A549 (cell line): ENCODE measurements around the gene L3MBTL2. TPM values are rescaled to one million over a fixed set of nuclear protein-coding genes. Genes with fewer than 3 reads are reported as not detected.

ENCODE experiments used
- ATAC-seq, 2 experiments: fragments of 200-7000 bp in 1 of 2; fragments of >200 bp in 1 of 2; cut with Nextera tagmentation in 1 of 2; cut with Tn5 transposase in 1 of 2; 3 replicates each; pipeline versions ENCODE4 v1.8.0 to v1.9.1; 2018 to 2020; ENCODE audit warnings: mild to moderate bottlenecking in 1 of 2, moderate library complexity in 1 of 2
- CTCF ChIA-PET: fragments of 300-600 bp; sonication (Branson Sonifier 250); formaldehyde crosslinking; extraction: SDS; loops from one replicate; lab custom pipeline; 2021; ENCODE audit warnings: antibody characterized with exemption, inconsistent platforms; lab: Yijun Ruan, JAX
- POLR2A ChIA-PET: fragments of 350-600 bp; formaldehyde crosslinking; extraction: SDS; loops from one replicate; lab custom pipeline; 2021; ENCODE audit warnings: antibody characterized with exemption, inconsistent platforms; lab: Yijun Ruan, JAX
- DNase-seq, 2 experiments: peaks; one replicate each; pipeline versions ENCODE4 v3.0.0 to v3.0.0-alpha.2; 2011 to 2016; ENCODE audit warnings: low read depth in 1 of 2, low spot score in 1 of 2
- FAIRE-seq: peaks from 2 replicates; lab custom pipeline; 2011; peaks lifted over from hg19 to GRCh38; lab: Jason Lieb, UNC
- H3K27ac ChIP-seq, 2 experiments: fragments of >200 bp; sonication (Bioruptor Twin); formaldehyde crosslinking; 3 replicates each; pipeline ENCODE4 v1.5.1; 2016 to 2017
- H3K4me1 ChIP-seq: fragments of >200 bp; sonication (Bioruptor Twin); formaldehyde crosslinking; 3 replicates; pipeline ENCODE4 v1.6.1; 2016
- H3K4me2 ChIP-seq: fragments of >200 bp; sonication (Bioruptor Twin); formaldehyde crosslinking; 3 replicates; pipeline ENCODE4 v1.6.1; 2016
- H3K4me3 ChIP-seq: fragments of >200 bp; sonication (Bioruptor Twin); formaldehyde crosslinking; 3 replicates; pipeline ENCODE4 v1.5.1; 2016
- H3K9me3 ChIP-seq: fragments of >200 bp; sonication (Bioruptor Twin); formaldehyde crosslinking; 3 replicates; pipeline ENCODE4 v1.6.1; 2016
- BHLHE40 ChIP-seq: IDR thresholded peaks from 2 replicates; pipeline ENCODE4 v1.6.1; 2012; ENCODE audit warnings: low read depth, low read length, inconsistent platforms
- CBX2 ChIP-seq: fragments of 200-600 bp; sonication (generic); IDR thresholded peaks from 2 replicates; pipeline ENCODE4 v1.6.1; 2016; ENCODE audit warnings: low read depth, mild to moderate bottlenecking, borderline replicate concordance
- CEBPB ChIP-seq, 2 experiments: fragments of >200 bp in 1 of 2; sonication (Bioruptor Twin) in 1 of 2; formaldehyde crosslinking in 1 of 2; IDR thresholded peaks; 2 replicates each; pipeline ENCODE4 v1.6.1; 2012 to 2016
- EHF ChIP-seq: fragments of 250-450 bp; sonication (Bioruptor Pico); IDR thresholded peaks from 2 replicates; pipeline ENCODE4 v1.5.0; 2020; ENCODE audit warnings: mild to moderate bottlenecking
- ESRRA ChIP-seq: fragments of 150-350 bp; IDR thresholded peaks from 2 replicates; pipeline ENCODE4 v1.6.1; 2014; ENCODE audit warnings: mild to moderate bottlenecking, low read length, borderline replicate concordance
- HDAC2 ChIP-seq: fragments of 200-600 bp; sonication (generic); IDR thresholded peaks from 2 replicates; pipeline ENCODE4 v1.6.1; 2016
- HOXA7 ChIP-seq: fragments of 250-450 bp; sonication (Bioruptor Pico); IDR thresholded peaks from 2 replicates; pipeline ENCODE4 v1.5.0; 2020; ENCODE audit warnings: mild to moderate bottlenecking, moderate library complexity
- HOXB13 ChIP-seq: fragments of 250-450 bp; sonication (Bioruptor Pico); IDR thresholded peaks from 2 replicates; pipeline ENCODE4 v1.5.0; 2020; ENCODE audit warnings: low read depth, mild to moderate bottlenecking, moderate library complexity
- HOXB5 ChIP-seq: fragments of 250-450 bp; sonication (Bioruptor Pico); IDR thresholded peaks from 2 replicates; pipeline ENCODE4 v1.5.0; 2020; ENCODE audit warnings: mild to moderate bottlenecking, moderate library complexity
- KDM5A ChIP-seq: fragments of 200-600 bp; sonication (generic); IDR thresholded peaks from 2 replicates; pipeline ENCODE4 v1.6.1; 2016; ENCODE audit warnings: antibody characterized with exemption, mild to moderate bottlenecking
- MAZ ChIP-seq: fragments of 150-350 bp; IDR thresholded peaks from 2 replicates; pipeline ENCODE4 v1.6.1; 2014; ENCODE audit warnings: antibody characterized with exemption, low read depth, low read length, borderline replicate concordance
- MYC ChIP-seq: IDR thresholded peaks from 2 replicates; pipeline ENCODE4 v1.6.1; 2012; ENCODE audit warnings: mild to moderate bottlenecking, inconsistent platforms, low read length, improper control_type of control experiment, borderline replicate concordance
- NR3C1 ChIP-seq: fragments of >200 bp; sonication (Bioruptor Twin); formaldehyde crosslinking; IDR thresholded peaks from 3 replicates; pipeline ENCODE4 v1.6.1; 2017
- POLR2A ChIP-seq: IDR thresholded peaks from 2 replicates; pipeline ENCODE4 v1.6.1; 2012; ENCODE audit warnings: mild to moderate bottlenecking, low read length
- POLR2AphosphoS2 ChIP-seq: conservative IDR thresholded peaks from 2 replicates; pipeline ENCODE4 v1.6.1; 2012; ENCODE audit warnings: low read length, improper control_type of control experiment, inconsistent platforms
- RAD21 ChIP-seq, 2 experiments: fragments of >200 bp in 1 of 2; sonication (Bioruptor Twin) in 1 of 2; formaldehyde crosslinking in 1 of 2; IDR thresholded peaks in 1 of 2; conservative IDR thresholded peaks in 1 of 2; 2 replicates in 1 of 2; 3 replicates in 1 of 2; pipeline ENCODE4 v1.6.1; 2012 to 2018; ENCODE audit warnings: inconsistent platforms in 1 of 2
- RCOR1 ChIP-seq: fragments of 150-350 bp; IDR thresholded peaks from 2 replicates; pipeline ENCODE4 v1.6.1; 2014; ENCODE audit warnings: antibody characterized with exemption, low read length, low read depth
- RFX5 ChIP-seq: fragments of 450-650 bp; IDR thresholded peaks from 2 replicates; pipeline ENCODE4 v1.7.1; 2014; ENCODE audit warnings: antibody characterized with exemption, mild to moderate bottlenecking, moderate library complexity
- RNF2 ChIP-seq: fragments of 200-600 bp; sonication (generic); IDR thresholded peaks from 2 replicates; pipeline ENCODE4 v1.6.1; 2016; ENCODE audit warnings: low read depth, mild to moderate bottlenecking, antibody characterized with exemption, moderate library complexity, borderline replicate concordance
- TP53 ChIP-seq: fragments of 250-450 bp; sonication (Bioruptor Pico); IDR thresholded peaks from 2 replicates; pipeline ENCODE4 v1.5.0; 2021; ENCODE audit warnings: mild to moderate bottlenecking, moderate library complexity
- ZFP36 ChIP-seq: fragments of 450-650 bp; IDR thresholded peaks from 2 replicates; pipeline ENCODE4 v1.6.1; 2014; ENCODE audit warnings: borderline replicate concordance; ENCODE audit not compliant: partially characterized antibody
- ZNF302 ChIP-seq: fragments of 250-450 bp; sonication (Bioruptor Pico); IDR thresholded peaks from 2 replicates; pipeline ENCODE4 v1.9.0; 2021; ENCODE audit warnings: inconsistent platforms, mild to moderate bottlenecking, moderate library complexity
- ZSCAN20 ChIP-seq: fragments of 250-450 bp; sonication (Bioruptor Pico); IDR thresholded peaks from 2 replicates; pipeline ENCODE4 v1.8.0; 2022; ENCODE audit warnings: mild to moderate bottlenecking, moderate library complexity
- WGBS: methylation state at CpG from one replicate; pipeline ENCODE4 v1.1.6; 2017; ENCODE audit errors: missing lambda C conversion rate; 5-methylcytosine and 5-hydroxymethylcytosine counted together
- polyA plus RNA-seq, 4 experiments: library from polyadenylated mRNA; depleted of rRNA in 3 of 4; stranded (reverse); fragments of >200 nt; fragmentation: RNase III in 1 of 4; extraction: RNeasy Plus Mini Kit Qiagen cat#74134 plus additional on column Dnase treatment in 1 of 4; gene quantifications; 2 replicates in 3 of 4; 3 replicates in 1 of 4; pipeline ENCODE4 v1.2.3, GENCODE V29; 2011 to 2017
- TF ChIP-seq, protein P1 (sequence below): fragments of 150-350 bp; IDR thresholded peaks from 2 replicates; pipeline ENCODE4 v1.6.1; 2014; ENCODE audit warnings: low read depth, mild to moderate bottlenecking, low read length
- TF ChIP-seq, protein P2 (sequence below): fragments of 250-450 bp; sonication (Bioruptor Pico); IDR thresholded peaks from 2 replicates; pipeline ENCODE4 v1.5.0; 2021; ENCODE audit warnings: mild to moderate bottlenecking, moderate library complexity, borderline replicate concordance

The L3MBTL2 gene
- polyA plus RNA-seq, 2 of the 4 experiments (the other 2 are of a cell fraction) = 14.5 to 17.0 TPM

DNA sequence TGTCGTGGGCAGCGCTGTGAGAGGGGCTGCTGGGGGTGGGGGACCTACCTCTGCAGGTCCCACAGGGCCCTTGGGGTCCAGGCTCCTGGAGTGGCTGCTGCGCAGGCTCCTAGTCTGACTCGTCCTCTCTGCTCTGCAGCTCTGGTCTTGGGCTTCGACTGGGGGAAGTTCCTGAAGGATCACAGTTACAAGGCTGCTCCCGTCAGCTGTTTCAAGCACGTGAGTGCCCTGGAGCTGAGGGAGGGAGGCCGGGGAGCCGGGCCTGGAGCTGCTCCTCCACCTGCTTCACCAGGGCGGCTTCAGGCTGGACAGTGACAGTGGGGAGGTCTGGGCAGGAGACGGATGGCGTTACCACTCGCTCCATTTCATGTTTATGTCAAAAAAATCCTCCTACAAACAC is 11.9 kb downstream of the L3MBTL2 start:
- ChIA-PET CTCF (interaction anchor here (1.8 kb wide), 1 partner anchor 20 kb away, joined by 6 read pairs; no protein-coding TSS in a partner anchor), POLR2A (no interaction called here)
- WGBS = 88% methylated on average over 12 of the region's 13 CpGs
- DNase-seq (no peak), ATAC-seq (no peak), FAIRE-seq (no peak)
- Histone ChIP-seq H3K4me1 (peaks cover 5% of the 10 kb centered on the region; the same call in 1 of the 3 replicates), H3K4me3 (no peak overlapping the region), H3K9me3 (no peaks in the 10 kb centered on the region), H3K4me2 (no peak overlapping the region), H3K27ac (no peak overlapping the region)
- TF ChIP-seq RFX5 (no peak), MAZ (no peak), EHF (CRISPR knock-in tag) (no peak), CBX2 (no peak), POLR2AphosphoS2 (no peak), ZSCAN20 (CRISPR knock-in tag) (no peak), CEBPB (IDR thresholded peaks at IDR 0.05) (no peak)
- TF ChIP-seq, protein P1, sequence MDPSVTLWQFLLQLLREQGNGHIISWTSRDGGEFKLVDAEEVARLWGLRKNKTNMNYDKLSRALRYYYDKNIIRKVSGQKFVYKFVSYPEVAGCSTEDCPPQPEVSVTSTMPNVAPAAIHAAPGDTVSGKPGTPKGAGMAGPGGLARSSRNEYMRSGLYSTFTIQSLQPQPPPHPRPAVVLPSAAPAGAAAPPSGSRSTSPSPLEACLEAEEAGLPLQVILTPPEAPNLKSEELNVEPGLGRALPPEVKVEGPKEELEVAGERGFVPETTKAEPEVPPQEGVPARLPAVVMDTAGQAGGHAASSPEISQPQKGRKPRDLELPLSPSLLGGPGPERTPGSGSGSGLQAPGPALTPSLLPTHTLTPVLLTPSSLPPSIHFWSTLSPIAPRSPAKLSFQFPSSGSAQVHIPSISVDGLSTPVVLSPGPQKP = no peak

DNA sequence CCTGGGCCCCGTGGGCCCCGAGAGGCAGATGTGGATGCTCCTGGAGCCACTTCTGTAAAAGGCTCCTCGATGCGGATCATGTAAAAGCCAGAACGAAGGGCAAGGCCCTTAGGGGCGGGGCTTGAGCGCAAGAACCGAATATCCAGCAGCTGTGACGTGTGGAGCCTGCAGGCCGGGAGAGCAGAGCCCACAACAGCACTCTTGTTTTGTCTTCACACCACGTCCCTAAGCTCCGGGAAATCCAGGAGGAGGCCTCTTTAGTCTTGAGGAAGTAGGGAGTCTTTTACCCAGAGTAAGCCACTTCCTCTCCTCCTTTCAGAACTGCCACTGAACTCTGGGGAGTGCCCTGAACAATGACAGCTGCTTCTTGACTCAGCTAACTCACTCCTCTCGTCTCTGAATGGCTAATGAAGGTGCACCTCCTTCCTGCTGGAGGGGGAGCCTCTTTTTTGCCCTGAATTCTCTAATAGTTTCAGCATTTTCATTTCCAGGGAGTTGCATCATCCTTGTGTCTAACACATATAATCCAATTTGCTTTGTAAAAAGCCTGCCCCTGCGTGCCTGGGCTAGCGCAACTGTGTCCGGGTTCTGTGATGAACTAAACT is 12.5 kb downstream of the L3MBTL2 start:
- no peak for FAIRE-seq
- ChIA-PET CTCF (interaction anchor here (0.9 to 1.8 kb wide), 4 partner anchors 11 to 22 kb away, joined by 3 to 6 read pairs (median 3); no protein-coding TSS in a partner anchor), POLR2A (no interaction called here)
- no peaks in the 10 kb centered on the region for H3K9me3 ChIP-seq
- DNase-seq = no peak
- no peak overlapping the region for H3K4me3 ChIP-seq
- H3K27ac ChIP-seq = peak overlapping the region in 1 of 2 experiments; percentile 24; a peak in 1 of 6 replicates
- TF ChIP-seq NR3C1 (no peak), RAD21 (conservative IDR thresholded peaks at IDR 0.05 in 1 of 2, IDR thresholded peaks at IDR 0.05 in 1 of 2) (no peak)
- WGBS = 85% methylated on average over 14 of the region's 16 CpGs
- ATAC-seq = no peak
- peaks cover 5% of the 10 kb centered on the region; the same call in 1 of the 3 replicates for H3K4me1 ChIP-seq
- H3K4me2 ChIP-seq = no peak overlapping the region

DNA sequence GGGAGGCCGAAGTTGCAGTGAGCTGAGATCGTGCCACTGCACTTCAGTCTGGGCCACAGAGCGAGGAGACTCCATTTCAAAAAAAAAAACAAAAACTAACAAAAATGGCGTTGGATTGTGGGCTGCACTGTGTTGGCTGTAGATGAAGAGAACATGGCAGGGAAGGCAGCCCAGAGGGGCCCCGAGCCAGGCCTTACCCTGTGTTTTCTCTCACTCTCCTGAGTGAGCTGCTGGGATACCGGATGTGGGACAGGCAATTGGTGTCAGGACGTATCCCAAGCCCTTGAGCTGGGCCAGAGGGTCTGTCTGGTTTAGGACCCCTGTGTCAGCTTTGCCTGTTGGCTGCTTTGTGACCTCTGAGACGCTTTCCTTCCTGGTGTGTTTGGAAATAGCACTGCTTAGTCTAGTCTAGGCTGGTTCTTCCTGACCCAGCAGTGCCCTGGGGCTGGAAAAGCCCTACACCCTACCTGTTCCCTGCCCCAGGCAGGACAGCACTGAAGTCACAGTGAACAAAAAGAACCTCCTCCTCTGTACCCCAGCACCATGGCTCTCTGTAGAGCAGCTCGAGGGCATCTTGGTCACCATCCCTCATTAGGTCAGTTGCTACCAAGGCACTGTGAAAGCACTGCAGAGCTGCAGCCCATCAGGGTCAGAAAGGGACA is 17.9 kb downstream of the L3MBTL2 start:
- no peak overlapping the region for H3K4me3 ChIP-seq
- CTCF ChIA-PET = interaction anchor here (0.7 to 1.7 kb wide), 2 partner anchors 14 to 25 kb away, joined by 3 to 4 read pairs; no protein-coding TSS in a partner anchor
- POLR2A ChIA-PET = no interaction called here

More for the DNA sequence above, 17.9 kb downstream of the L3MBTL2 start:
- Histone ChIP-seq H3K27ac (no peak overlapping the region), H3K9me3 (no peaks in the 10 kb centered on the region), H3K4me1 (no peaks in the 10 kb centered on the region), H3K4me2 (no peak overlapping the region)
- WGBS = 88% methylated on average over 9 of the region's 9 CpGs
- DNase-seq (no peak), ATAC-seq (peak in 1 of 2 experiments; percentile 16; a peak in 1 of 6 replicates), FAIRE-seq (no peak)
- TF ChIP-seq HOXB5 (CRISPR knock-in tag) (no peak), RAD21 (conservative IDR thresholded peaks at IDR 0.05 in 1 of 2, IDR thresholded peaks at IDR 0.05 in 1 of 2) (no peak), ESRRA (no peak), ZFP36 (no peak), HOXA7 (CRISPR knock-in tag) (no peak), RCOR1 (no peak), POLR2A (no peak), MYC (no peak), BHLHE40 (no peak), RNF2 (no peak), KDM5A (no peak), ZNF302 (CRISPR knock-in tag) (no peak), HDAC2 (no peak), HOXB13 (CRISPR knock-in tag) (no peak), TP53 (CRISPR knock-in tag) (no peak)
- TF ChIP-seq, protein P2, sequence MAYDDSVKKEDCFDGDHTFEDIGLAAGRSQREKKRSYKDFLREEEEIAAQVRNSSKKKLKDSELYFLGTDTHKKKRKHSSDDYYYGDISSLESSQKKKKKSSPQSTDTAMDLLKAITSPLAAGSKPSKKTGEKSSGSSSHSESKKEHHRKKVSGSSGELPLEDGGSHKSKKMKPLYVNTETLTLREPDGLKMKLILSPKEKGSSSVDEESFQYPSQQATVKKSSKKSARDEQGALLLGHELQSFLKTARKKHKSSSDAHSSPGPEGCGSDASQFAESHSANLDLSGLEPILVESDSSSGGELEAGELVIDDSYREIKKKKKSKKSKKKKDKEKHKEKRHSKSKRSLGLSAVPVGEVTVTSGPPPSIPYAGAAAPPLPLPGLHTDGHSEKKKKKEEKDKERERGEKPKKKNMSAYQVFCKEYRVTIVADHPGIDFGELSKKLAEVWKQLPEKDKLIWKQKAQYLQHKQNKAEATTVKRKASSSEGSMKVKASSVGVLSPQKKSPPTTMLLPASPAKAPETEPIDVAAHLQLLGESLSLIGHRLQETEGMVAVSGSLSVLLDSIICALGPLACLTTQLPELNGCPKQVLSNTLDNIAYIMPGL = no peak
